H1 (cell line): Measurements from ENCODE around the gene OR10AD1. TPM values are rescaled to one million over a fixed set of nuclear protein-coding genes. Genes with fewer than 3 reads are reported as not detected.

Experiments used
- BRCA1 ChIP-seq: IDR thresholded peaks from 2 replicates; pipeline ENCODE4 v1.6.1; 2012; ENCODE audit warnings: low read depth, low read length, improper control_type of control experiment
- CBX5 ChIP-seq: fragments of 300-800, 300-1000 bp; sonication (generic); IDR thresholded peaks from 2 replicates; pipeline ENCODE4 v1.7.1; 2016; ENCODE audit warnings: antibody characterized with exemption, low read length, low read depth
- CEBPB ChIP-seq: IDR thresholded peaks from 2 replicates; pipeline ENCODE4 v1.6.1; 2012; ENCODE audit warnings: low read depth, low read length
- CHD7 ChIP-seq: fragments of 300-600 bp; sonication (generic); IDR thresholded peaks from 2 replicates; pipeline ENCODE4 v1.7.1; 2012; ENCODE audit warnings: low read length, moderate library complexity, mild to moderate bottlenecking, inconsistent platforms; ENCODE audit not compliant: insufficient replicate concordance
- CTBP2 ChIP-seq: IDR thresholded peaks from 2 replicates; pipeline ENCODE4 v1.7.0; 2011; ENCODE audit warnings: borderline replicate concordance, mild to moderate bottlenecking, moderate library complexity, mixed read lengths, low read length; ENCODE audit not compliant: insufficient read depth, insufficient read length
- GABPA ChIP-seq: IDR thresholded peaks from 2 replicates; pipeline ENCODE4 v1.6.1; 2011; ENCODE audit warnings: mild to moderate bottlenecking, low read length, moderate library complexity, borderline replicate concordance; ENCODE audit not compliant: insufficient read depth
- RAD21 ChIP-seq, 2 experiments: IDR thresholded peaks in 1 of 2; conservative IDR thresholded peaks in 1 of 2; 2 replicates each; pipeline ENCODE4 v1.6.1; 2011; ENCODE audit warnings: low read depth in 2 of 2, low read length in 2 of 2, improper control_type of control experiment in 1 of 2, inconsistent platforms in 1 of 2, mild to moderate bottlenecking in 1 of 2, moderate library complexity in 1 of 2
- SP4 ChIP-seq: IDR thresholded peaks from 2 replicates; pipeline ENCODE4 v1.6.1; 2012; ENCODE audit warnings: low read length, inconsistent platforms
- SRF ChIP-seq: IDR thresholded peaks from 2 replicates; pipeline ENCODE4 v1.6.1; 2011; ENCODE audit warnings: mild to moderate bottlenecking, low read depth, low read length, moderate library complexity
- ZNF274 ChIP-seq: IDR thresholded peaks from 2 replicates; pipeline ENCODE4 v1.7.0; 2012; ENCODE audit warnings: low read length, borderline replicate concordance; ENCODE audit errors: extremely low read depth
- polyA plus RNA-seq, 7 experiments: library from polyadenylated mRNA; depleted of rRNA in 3 of 7; stranded (reverse) in 5 of 7; unstranded in 2 of 7; fragments of >200 nt in 5 of 7; fragments of 200-250 nt in 2 of 7; gene quantifications; 1 replicate in 5 of 7; 2 replicates in 1 of 7; 4 replicates in 1 of 7; pipeline versions ENCODE4 v1.2.1 to v1.2.3, GENCODE V29; 2011 to 2013; ENCODE audit warnings: missing spikeins in 2 of 7, mixed read lengths in 2 of 7
- total RNA-seq: library from RNA; stranded (reverse); fragmentation: NEBNext Ultra II Directional; extraction: Animal tissue kit (Norgen Biotek cat#: 25700); gene quantifications from 2 replicates; pipeline ENCODE4 v1.2.1, GENCODE V29; 2021

Gene OR10AD1
- total and polyA plus RNA-seq, 2 of the 8 experiments (the other 6 are each of a cell fraction or from before 2014, with no cell fraction given): not detected

- TF ChIP-seq CHD7: no peak
- no peak for TF ChIP-seq SP4
- no peak for TF ChIP-seq SRF
- TF ChIP-seq CTBP2: no peak
- no peak for TF ChIP-seq GABPA
- TF ChIP-seq ZNF274: no peak
- TF ChIP-seq CBX5: no peak
- no peak for TF ChIP-seq CEBPB
- peak in 1 of 2 experiments; percentile 41; a peak in 3 of 4 replicates for TF ChIP-seq RAD21 (IDR thresholded peaks at IDR 0.05 in 1 of 2, conservative IDR thresholded peaks at IDR 0.05 in 1 of 2; ENCODE audit: low read depth in 2 of 2, low read length in 2 of 2)
- no peak for TF ChIP-seq BRCA1
These were observed 19.8 kb downstream of the OR10AD1 start, which contains the start of gene CCDC184 (continued) for GRCh38 chr12:48183091-48183875.
